ENCODE measurements around the gene APBA2.

DNA sequence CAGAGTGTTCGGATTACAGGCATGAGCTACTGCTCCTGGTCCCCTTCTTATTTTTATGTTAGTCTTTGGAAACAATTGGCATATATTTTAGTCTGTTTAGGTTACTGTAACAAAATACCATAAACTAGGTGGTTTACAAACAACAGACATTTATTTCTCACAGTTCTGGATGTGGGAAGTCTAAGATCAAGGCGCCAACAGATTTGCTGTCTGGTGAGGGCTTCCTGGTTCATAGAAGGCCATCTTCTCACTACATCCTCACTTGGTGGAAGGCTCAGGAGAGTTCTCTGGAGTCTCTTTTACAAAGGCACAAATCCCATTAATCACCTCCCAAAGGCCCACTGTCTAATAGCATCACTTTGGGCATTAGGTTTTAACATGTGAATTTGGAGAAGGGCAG lies 101.0 kb downstream of the APBA2 start:
- TF ChIP-seq, protein P1, sequence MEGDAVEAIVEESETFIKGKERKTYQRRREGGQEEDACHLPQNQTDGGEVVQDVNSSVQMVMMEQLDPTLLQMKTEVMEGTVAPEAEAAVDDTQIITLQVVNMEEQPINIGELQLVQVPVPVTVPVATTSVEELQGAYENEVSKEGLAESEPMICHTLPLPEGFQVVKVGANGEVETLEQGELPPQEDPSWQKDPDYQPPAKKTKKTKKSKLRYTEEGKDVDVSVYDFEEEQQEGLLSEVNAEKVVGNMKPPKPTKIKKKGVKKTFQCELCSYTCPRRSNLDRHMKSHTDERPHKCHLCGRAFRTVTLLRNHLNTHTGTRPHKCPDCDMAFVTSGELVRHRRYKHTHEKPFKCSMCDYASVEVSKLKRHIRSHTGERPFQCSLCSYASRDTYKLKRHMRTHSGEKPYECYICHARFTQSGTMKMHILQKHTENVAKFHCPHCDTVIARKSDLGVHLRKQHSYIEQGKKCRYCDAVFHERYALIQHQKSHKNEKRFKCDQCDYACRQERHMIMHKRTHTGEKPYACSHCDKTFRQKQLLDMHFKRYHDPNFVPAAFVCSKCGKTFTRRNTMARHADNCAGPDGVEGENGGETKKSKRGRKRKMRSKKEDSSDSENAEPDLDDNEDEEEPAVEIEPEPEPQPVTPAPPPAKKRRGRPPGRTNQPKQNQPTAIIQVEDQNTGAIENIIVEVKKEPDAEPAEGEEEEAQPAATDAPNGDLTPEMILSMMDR (IDR thresholded peaks at IDR 0.05): no peak
- no peak for TF ChIP-seq EP300 (IDR thresholded peaks at IDR 0.05)
- no peak for TF ChIP-seq POLR2A (IDR thresholded peaks at IDR 0.05)

Measured in upper lobe of left lung (tissue), 4 donors.